GM10248 (cell line): Measurements from ENCODE around the gene TSSC4.

Experiments
- CTCF ChIA-PET: fragments of 300-600 bp; sonication (Branson Sonifier 250); formaldehyde crosslinking; extraction: SDS; loops from one replicate; lab custom pipeline; 2021; ENCODE audit warnings: antibody characterized with exemption; lab: Yijun Ruan, JAX
- POLR2A ChIA-PET: fragments of 350-650 bp; sonication (Branson Sonifier 250); formaldehyde crosslinking; extraction: SDS; loops from one replicate; lab custom pipeline; 2020; ENCODE audit warnings: antibody characterized with exemption; lab: Yijun Ruan, JAX
- DNase-seq: peaks from one replicate; pipeline ENCODE4 v3.0.0; 2012; ENCODE audit errors: extremely low spot score
- TF ChIP-seq, protein P1 (sequence below): IDR thresholded peaks from 2 replicates; pipeline ENCODE4 v1.5.1; 2012; ENCODE audit warnings: mild to moderate bottlenecking, low read depth; ENCODE audit errors: extremely low read depth, missing control alignments, control extremely low read depth

TSSC4 gene

DNA sequence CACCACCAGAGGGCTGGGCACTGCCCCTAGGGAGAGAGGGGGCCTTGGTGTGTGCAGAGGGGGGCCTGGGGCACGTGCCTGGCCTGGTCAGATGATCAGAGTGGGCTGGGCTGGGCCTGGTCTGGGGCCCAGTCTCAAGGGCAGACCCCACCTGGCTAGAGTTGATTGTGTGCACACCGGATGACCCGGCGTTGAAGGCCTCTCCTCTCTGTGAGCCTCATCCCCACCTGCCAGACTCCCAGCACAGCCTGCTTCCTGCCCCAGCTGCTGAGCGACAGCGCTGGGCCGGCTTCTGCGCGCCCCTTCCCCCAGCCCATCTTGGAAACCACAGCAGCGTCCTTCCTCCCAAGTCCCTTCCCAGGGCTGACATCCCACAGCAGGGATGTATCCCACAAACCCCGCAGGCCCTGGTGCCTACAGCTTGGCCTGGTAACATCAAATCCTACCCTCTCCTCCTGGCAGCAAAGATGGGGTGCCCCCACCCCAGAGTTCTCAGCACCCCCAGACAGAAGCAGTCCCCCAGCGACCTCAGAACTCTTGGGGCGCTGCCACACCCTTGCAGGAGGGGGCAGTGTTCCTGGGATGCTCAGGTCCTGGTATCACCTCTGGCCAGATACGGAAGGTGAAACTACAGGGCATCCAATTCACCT lies 11.0 kb upstream of the TSSC4 start:
- DNase-seq: no peak
- TF ChIP-seq, protein P1, sequence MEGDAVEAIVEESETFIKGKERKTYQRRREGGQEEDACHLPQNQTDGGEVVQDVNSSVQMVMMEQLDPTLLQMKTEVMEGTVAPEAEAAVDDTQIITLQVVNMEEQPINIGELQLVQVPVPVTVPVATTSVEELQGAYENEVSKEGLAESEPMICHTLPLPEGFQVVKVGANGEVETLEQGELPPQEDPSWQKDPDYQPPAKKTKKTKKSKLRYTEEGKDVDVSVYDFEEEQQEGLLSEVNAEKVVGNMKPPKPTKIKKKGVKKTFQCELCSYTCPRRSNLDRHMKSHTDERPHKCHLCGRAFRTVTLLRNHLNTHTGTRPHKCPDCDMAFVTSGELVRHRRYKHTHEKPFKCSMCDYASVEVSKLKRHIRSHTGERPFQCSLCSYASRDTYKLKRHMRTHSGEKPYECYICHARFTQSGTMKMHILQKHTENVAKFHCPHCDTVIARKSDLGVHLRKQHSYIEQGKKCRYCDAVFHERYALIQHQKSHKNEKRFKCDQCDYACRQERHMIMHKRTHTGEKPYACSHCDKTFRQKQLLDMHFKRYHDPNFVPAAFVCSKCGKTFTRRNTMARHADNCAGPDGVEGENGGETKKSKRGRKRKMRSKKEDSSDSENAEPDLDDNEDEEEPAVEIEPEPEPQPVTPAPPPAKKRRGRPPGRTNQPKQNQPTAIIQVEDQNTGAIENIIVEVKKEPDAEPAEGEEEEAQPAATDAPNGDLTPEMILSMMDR: no peak
- CTCF ChIA-PET: no interaction called here
- POLR2A ChIA-PET: interaction anchor here (0.9 kb wide), 1 partner anchor 12 kb away, joined by 3 read pairs; no protein-coding TSS in a partner anchor

DNA sequence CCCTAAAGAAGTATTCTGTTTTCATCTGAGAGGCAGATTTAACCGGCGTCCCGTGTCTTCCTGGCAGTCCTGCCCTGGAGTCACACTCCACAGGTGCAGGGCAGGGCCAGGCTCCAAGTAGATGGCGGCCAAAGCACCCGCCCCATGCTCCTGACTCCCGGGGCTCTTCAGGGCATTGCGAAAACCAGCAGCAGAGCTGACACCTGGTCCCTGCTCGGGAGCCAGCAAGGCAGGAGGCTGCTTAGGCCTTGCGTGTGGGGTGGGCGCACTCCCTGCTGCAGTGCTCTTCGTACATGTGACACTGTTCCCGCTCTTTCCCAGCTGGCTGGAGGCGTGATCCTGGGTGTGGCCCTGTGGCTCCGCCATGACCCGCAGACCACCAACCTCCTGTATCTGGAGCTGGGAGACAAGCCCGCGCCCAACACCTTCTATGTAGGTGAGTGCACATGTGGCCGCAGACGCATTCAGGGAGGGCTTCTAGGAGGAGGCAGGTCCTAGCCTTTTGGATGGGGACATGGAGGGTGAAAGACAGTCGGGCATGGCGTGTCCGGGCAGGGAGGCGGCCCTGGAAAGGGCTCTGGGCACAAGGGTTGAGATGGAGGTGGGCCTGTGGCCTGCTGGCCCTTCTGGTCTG lies 10.3 kb upstream of the TSSC4 start:
- no peak for DNase-seq
- POLR2A ChIA-PET: interaction anchor here (0.9 to 2.0 kb wide), 2 partner anchors 13 kb away, joined by 3 to 6 read pairs; partner anchors contain the start of gene CD81
- CTCF ChIA-PET: interaction anchor here (1.6 kb wide), 1 partner anchor 10 kb away, joined by 6 read pairs; the partner anchor contains the start of gene TSSC4
- TF ChIP-seq, protein P1: no peak

DNA sequence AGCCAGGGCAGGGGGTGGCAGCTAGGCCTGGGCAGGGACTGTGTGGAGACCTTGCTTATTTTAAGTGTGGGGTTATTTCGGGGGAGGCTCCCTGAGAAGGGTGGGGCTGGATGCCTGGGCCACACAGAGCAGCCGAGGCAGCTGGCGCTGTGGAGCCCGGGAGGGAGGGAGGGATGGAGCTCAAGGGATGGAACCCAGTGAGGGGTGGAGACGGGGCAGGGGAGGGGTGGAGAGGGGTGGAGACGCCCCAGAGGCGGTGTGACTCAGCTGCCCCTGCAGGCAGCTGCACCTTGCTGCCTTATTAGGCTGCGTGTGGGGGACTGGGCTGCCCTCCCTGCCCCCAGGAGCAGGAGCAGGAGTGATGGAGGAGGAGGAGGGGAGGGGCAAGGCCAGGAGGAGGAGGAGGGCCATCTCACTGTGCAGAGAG lies 9.8 kb upstream of the TSSC4 start:
- CTCF ChIA-PET: interaction anchor here (1.6 kb wide), 1 partner anchor 9 kb away, joined by 6 read pairs; the partner anchor contains the start of gene TSSC4
- POLR2A ChIA-PET: interaction anchor here (2.0 kb wide), 1 partner anchor 14 kb away, joined by 6 read pairs; the partner anchor contains the start of gene CD81
- TF ChIP-seq, protein P1: no peak
- no peak for DNase-seq

DNA sequence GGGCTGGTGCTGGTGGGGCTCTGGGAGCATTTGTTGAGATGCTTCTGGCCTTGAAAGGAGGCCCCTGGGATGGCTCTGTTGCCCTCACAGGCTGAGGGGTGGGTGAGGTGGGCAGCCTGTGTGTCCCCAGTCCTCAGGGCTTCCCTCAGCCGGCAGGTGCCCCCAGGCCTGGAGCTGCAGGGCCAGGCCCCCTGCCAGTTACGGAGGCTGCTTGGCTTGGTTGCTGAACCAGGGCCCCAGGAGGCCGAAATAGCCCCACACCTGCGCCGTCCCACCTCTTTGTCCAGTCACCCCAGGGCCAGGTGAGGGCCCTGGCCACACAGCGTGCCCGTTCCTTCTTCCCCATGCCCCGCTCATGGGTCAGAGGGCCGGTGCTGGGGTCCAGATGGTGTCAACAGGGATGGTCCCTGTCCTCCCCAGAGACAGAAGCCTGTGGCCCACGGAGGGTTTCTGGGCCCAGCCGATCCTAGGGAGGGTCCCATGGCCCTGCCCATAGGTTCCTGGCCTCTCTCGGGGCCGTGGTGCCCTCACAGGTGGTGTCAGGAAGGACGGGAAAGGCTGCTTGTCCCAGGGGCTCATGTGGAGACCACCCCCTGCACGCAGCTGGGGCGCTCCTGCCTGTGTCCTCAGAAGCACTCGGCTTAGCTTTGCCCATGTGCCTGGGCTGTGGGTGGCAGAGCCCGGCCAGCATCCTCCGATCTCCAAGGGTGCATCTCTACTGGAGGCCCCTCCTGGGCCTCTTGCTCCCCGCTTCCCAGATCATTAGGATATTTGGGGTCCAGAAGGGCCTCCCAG lies 9.2 kb upstream of the TSSC4 start:
- TF ChIP-seq, protein P1: no peak
- DNase-seq: no peak
- POLR2A ChIA-PET: interaction anchor here (2.0 kb wide), 1 partner anchor 15 kb away, joined by 6 read pairs; the partner anchor contains the start of gene CD81
- CTCF ChIA-PET: interaction anchor here (1.6 kb wide), 1 partner anchor 9 kb away, joined by 6 read pairs; the partner anchor contains the start of gene TSSC4

DNA sequence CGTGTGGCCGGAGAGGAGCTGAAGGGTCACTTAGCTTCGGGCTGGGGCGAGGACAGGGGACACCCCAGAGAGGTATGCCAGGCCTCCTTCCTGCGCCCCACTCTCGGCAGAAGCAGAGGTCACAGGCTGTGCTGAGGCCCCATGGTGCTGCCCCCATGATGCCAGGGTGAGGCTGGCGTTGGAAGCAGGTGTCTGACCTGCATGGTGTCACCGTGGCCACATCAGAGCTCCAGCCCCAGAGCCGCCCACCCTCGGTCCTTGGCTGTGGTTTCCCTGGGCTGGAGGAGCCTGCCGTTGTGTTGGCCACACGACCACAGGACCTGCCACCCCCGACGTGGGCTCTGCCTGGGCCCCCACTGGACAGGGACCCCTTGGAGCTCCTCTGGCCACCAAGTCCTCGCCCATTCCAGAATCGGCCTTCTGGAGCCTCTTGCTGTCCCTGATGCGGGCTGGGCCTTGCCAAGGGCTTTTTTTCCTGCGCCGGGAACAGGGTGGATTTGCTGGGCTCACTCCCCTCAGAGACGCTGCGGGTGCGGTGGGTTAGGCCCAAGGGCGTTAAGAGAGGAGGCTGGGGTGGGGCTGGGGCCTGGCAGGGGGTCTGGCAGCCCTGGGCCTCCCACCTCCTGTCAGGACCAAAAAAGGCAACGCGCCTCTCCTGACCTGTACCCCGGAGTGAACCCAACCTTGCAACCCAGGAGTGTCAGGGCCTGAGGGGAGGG lies 8.2 kb upstream of the TSSC4 start:
- ChIA-PET POLR2A (interaction anchor here (2.0 kb wide), 1 partner anchor 16 kb away, joined by 6 read pairs; the partner anchor contains the start of gene CD81), CTCF (interaction anchor here (1.0 kb wide), 1 partner anchor 8 kb away, joined by 5 read pairs; the partner anchor contains the start of gene TSSC4)
- no peak for DNase-seq
- TF ChIP-seq, protein P1: no peak
